ENCODE data around the gene DMD. TPM values are rescaled to one million over a fixed set of nuclear protein-coding genes. Genes with fewer than 3 reads are reported as not detected.

Gene DMD
- total RNA-seq, 1 donor from 2014 or later, result 143 TPM

GRCh38 chrX:32873786-32874185 is 337.6 kb downstream of the DMD start:
- peaks cover 14% of the 10 kb centered on the region for H3K4me1 ChIP-seq
- no peaks in the 10 kb centered on the region for H3K27me3 ChIP-seq (ENCODE audit: low read depth)
- intact Hi-C loops (cut with micrococcal nuclease), result no loop called here
- H3K36me3 ChIP-seq, result no peaks in the 10 kb centered on the region
- H3K4me3 ChIP-seq, result no peak overlapping the region
- no peak overlapping the region for H3K27ac ChIP-seq (replicated peaks)
- no peak for DNase-seq
- TF ChIP-seq, protein P1, sequence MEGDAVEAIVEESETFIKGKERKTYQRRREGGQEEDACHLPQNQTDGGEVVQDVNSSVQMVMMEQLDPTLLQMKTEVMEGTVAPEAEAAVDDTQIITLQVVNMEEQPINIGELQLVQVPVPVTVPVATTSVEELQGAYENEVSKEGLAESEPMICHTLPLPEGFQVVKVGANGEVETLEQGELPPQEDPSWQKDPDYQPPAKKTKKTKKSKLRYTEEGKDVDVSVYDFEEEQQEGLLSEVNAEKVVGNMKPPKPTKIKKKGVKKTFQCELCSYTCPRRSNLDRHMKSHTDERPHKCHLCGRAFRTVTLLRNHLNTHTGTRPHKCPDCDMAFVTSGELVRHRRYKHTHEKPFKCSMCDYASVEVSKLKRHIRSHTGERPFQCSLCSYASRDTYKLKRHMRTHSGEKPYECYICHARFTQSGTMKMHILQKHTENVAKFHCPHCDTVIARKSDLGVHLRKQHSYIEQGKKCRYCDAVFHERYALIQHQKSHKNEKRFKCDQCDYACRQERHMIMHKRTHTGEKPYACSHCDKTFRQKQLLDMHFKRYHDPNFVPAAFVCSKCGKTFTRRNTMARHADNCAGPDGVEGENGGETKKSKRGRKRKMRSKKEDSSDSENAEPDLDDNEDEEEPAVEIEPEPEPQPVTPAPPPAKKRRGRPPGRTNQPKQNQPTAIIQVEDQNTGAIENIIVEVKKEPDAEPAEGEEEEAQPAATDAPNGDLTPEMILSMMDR (IDR thresholded peaks at IDR 0.05; ENCODE audit: borderline replicate concordance), result no peak
- no peaks in the 10 kb centered on the region for H3K9me3 ChIP-seq (replicated peaks)

DNA sequence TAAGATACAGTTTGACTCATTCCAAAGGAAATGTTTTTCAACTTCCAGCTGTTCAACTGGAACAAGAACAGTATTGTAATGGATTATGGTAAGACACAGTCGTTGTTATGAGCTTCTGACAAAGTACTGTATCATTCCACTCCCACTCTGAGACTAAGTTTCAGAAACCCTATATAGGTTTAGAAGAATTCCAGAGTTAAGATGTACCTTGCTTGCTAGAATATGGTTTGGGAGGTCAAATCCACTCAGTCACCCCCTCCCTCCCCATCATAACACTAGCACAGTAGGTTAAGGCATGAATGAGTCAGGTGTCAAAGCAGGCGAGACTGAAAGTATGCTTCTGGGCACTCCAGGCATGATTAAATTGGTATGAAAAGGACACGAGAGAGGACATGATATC is 339.7 kb downstream of the DMD start:
- H3K27me3 ChIP-seq (ENCODE audit: low read depth), result no peaks in the 10 kb centered on the region
- intact Hi-C loops (cut with micrococcal nuclease), result no loop called here
- no peak overlapping the region for H3K4me3 ChIP-seq
- H3K27ac ChIP-seq (replicated peaks), result no peak overlapping the region
- H3K36me3 ChIP-seq, result no peaks in the 10 kb centered on the region
- no peak for DNase-seq
- H3K4me1 ChIP-seq, result peaks cover 14% of the 10 kb centered on the region
- H3K9me3 ChIP-seq (replicated peaks), result no peaks in the 10 kb centered on the region
- TF ChIP-seq, protein P1 (IDR thresholded peaks at IDR 0.05; ENCODE audit: borderline replicate concordance), result no peak

GRCh38 chrX:32868524-32868895 is 342.8 kb downstream of the DMD start:
- no peaks in the 10 kb centered on the region for H3K36me3 ChIP-seq
- H3K4me1 ChIP-seq, result peaks cover 11% of the 10 kb centered on the region
- H3K27me3 ChIP-seq (ENCODE audit: low read depth), result no peaks in the 10 kb centered on the region
- intact Hi-C loops (cut with micrococcal nuclease), result no loop called here
- H3K4me3 ChIP-seq, result no peak overlapping the region
- no peak overlapping the region for H3K27ac ChIP-seq (replicated peaks)
- H3K9me3 ChIP-seq (replicated peaks), result no peaks in the 10 kb centered on the region
- DNase-seq, result no peak
- TF ChIP-seq, protein P1 (IDR thresholded peaks at IDR 0.05; ENCODE audit: borderline replicate concordance), result no peak

DNA sequence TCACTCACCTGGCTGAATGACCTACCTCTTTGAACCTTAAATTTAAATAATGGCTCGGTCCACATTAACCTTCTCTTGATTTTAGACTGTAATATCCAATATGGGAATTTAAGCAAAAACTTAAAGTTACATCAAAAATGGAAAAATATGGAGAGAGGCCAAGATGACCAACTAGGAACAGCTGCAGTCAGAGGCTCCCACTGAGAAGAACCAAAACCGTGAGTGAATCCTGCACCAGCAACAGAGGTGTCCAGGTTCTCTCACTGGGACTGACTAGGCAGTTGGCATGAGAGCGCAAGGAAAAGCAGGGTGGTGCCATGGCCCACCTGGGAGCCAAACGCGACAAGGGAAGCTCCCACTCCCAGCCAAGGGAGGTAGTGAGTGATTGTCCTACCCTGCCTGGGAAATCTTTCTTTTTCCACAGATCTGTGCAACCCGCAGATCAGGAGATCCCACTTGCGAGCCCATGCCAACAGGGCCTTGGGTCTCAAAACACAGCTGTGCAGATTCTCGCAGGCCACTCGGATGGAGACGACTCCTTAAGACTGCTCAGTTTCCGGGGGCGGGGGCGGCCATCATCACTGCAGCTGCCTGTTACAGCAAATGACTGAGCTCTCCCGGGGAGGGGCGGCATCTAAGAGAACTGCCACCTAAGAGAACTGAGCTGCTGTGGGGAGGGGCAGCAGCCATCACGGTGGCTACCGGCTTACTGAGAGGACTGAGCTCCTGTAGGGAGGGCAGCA is 343.4 kb downstream of the DMD start:
- Histone ChIP-seq H3K4me3 (no peak overlapping the region), H3K36me3 (no peaks in the 10 kb centered on the region), H3K27me3 (ENCODE audit: low read depth) (no peaks in the 10 kb centered on the region), H3K27ac (replicated peaks) (no peak overlapping the region), H3K9me3 (replicated peaks) (no peaks in the 10 kb centered on the region), H3K4me1 (peaks cover 11% of the 10 kb centered on the region)
- TF ChIP-seq, protein P1 (IDR thresholded peaks at IDR 0.05; ENCODE audit: borderline replicate concordance), result no peak
- intact Hi-C loops (cut with micrococcal nuclease), result no loop called here
- no peak for DNase-seq

GRCh38 chrX:32852203-32852602 is 359.1 kb downstream of the DMD start:
- H3K4me1 ChIP-seq, result no peaks in the 10 kb centered on the region
- intact Hi-C loops (cut with micrococcal nuclease), result no loop called here
- H3K4me3 ChIP-seq, result no peak overlapping the region
- H3K27ac ChIP-seq (replicated peaks), result no peak overlapping the region
- no peak for DNase-seq
- H3K36me3 ChIP-seq, result no peaks in the 10 kb centered on the region
- TF ChIP-seq, protein P1 (IDR thresholded peaks at IDR 0.05; ENCODE audit: borderline replicate concordance), result no peak
- H3K27me3 ChIP-seq (ENCODE audit: low read depth), result no peaks in the 10 kb centered on the region
- no peaks in the 10 kb centered on the region for H3K9me3 ChIP-seq (replicated peaks)
